Measurements from ENCODE around the gene NWD2.

DNA sequence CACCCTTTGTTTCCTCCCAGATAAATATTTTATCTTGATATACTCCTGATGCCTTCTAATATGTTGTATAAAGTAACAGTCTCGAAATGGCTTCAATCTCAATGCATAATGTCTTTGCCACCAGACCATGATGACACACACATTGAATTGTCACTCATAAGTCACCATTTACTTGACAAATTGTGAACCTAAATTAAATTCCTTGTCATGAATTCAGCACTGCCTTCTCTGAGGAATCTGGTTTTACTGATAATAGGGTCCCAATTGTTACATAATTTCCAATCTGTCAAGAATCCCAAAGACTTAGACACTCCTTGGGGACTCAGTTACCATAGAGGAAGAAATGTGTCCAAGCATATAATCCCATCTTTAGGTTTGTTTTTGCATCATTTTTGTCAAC is 82.3 kb downstream of the NWD2 start:
- TF ChIP-seq GATA2 (IDR thresholded peaks at IDR 0.05; ENCODE audit: low read depth, low read length) (no peak), GATA3 (IDR thresholded peaks at IDR 0.05; ENCODE audit: low read depth, low read length) (no peak)

Measured in SH-SY5Y (cell line).